Astrocyte (in vitro differentiated cells and primary cell): ENCODE results near the gene SLC6A15.

Source experiments
- CTCF ChIP-seq: IDR thresholded peaks from 2 replicates; pipeline ENCODE4 v1.5.1; 2011; ENCODE audit warnings: low read depth, mild to moderate bottlenecking, inconsistent platforms, low read length, moderate library complexity; ENCODE audit not compliant: insufficient read depth
- EZH2 ChIP-seq: IDR thresholded peaks from 2 replicates; pipeline ENCODE4 v1.6.1; 2012; ENCODE audit warnings: mild to moderate bottlenecking, low read length, inconsistent platforms; ENCODE audit not compliant: insufficient read depth

GRCh38 chr12:84811291-84811690 is 101.3 kb downstream of the SLC6A15 start:
- TF ChIP-seq CTCF (no peak), EZH2 (no peak)
